IPS-NIHi7 (cell line): ENCODE measurements around the gene TRIM32.

Experiments
- DNase-seq: peaks from one replicate; pipeline ENCODE4 v3.0.0; 2012; ENCODE audit warnings: mixed read lengths; ENCODE audit errors: extremely low spot score

TRIM32 gene

GRCh38 chr9:116705531-116705930 lies 18.4 kb downstream of the TRIM32 start:
- DNase-seq, result no peak

GRCh38 chr9:116706310-116707290 lies 19.5 kb downstream of the TRIM32 start:
- DNase-seq, result no peak

- no peak for DNase-seq
These were observed 25.7 kb downstream of the TRIM32 start for GRCh38 chr9:116712781-116713180.

- peak; percentile 20 for DNase-seq
These were observed 26.2 kb downstream of the TRIM32 start for GRCh38 chr9:116713271-116713670.

- DNase-seq, result peak; percentile 37
These were observed 28.6 kb downstream of the TRIM32 start for GRCh38 chr9:116715751-116716150.

GRCh38 chr9:116716438-116716837 lies 29.3 kb downstream of the TRIM32 start:
- no peak for DNase-seq

GRCh38 chr9:116717150-116717549 lies 30.0 kb downstream of the TRIM32 start:
- no peak for DNase-seq

- no peak for DNase-seq
These were observed 31.0 kb downstream of the TRIM32 start for GRCh38 chr9:116718111-116718510.

GRCh38 chr9:116720111-116720510 lies 33.0 kb downstream of the TRIM32 start:
- no peak for DNase-seq

- DNase-seq, result no peak
These were observed 34.3 kb downstream of the TRIM32 start for GRCh38 chr9:116721411-116721810.

GRCh38 chr9:116721944-116722343 lies 34.8 kb downstream of the TRIM32 start:
- DNase-seq, result no peak

- DNase-seq, result no peak
These were observed 37.0 kb downstream of the TRIM32 start for GRCh38 chr9:116724123-116724522.

- DNase-seq, result no peak
These were observed 39.5 kb downstream of the TRIM32 start for GRCh38 chr9:116726602-116727001.

- DNase-seq, result no peak
These were observed 46.0 kb downstream of the TRIM32 start for GRCh38 chr9:116733010-116733641.

- no peak for DNase-seq
These were observed 49.5 kb downstream of the TRIM32 start for GRCh38 chr9:116736399-116737151.

GRCh38 chr9:116737152-116737546 lies 50.0 kb downstream of the TRIM32 start:
- DNase-seq, result peak; percentile 98

GRCh38 chr9:116741086-116741740 lies 54.1 kb downstream of the TRIM32 start:
- peak; percentile 46 for DNase-seq

- DNase-seq, result no peak
These were observed 54.6 kb downstream of the TRIM32 start for GRCh38 chr9:116741742-116742141.

- no peak for DNase-seq
These were observed 62.1 kb downstream of the TRIM32 start for GRCh38 chr9:116749176-116749575.

GRCh38 chr9:116749772-116750171 lies 62.7 kb downstream of the TRIM32 start:
- no peak for DNase-seq

- no peak for DNase-seq
These were observed 63.4 kb downstream of the TRIM32 start for GRCh38 chr9:116750510-116750909.
